A549 treated with dexamethasone at 1 μM for 4 hours (cell line): ENCODE data around the gene RAP2C. TPM values are rescaled to one million over a fixed set of nuclear protein-coding genes. Genes with fewer than 3 reads are reported as not detected.

Experiments
- total RNA-seq: library from RNA; stranded (reverse); fragments of 200-300 nt; extraction: Qiagen RNA extraction; gene quantifications from 5 replicates; pipeline ENCODE4 v1.2.3, GENCODE V29; 2022

Gene RAP2C
- total RNA-seq, result 24.4 to 44.8 TPM (median 28.9 TPM) in 5 replicates

GRCh38 chrX:132219343-132219768, at the start of gene RAP2C:
Gene RAP2C (minus strand): TSS chrX:132219447. CDS start chrX:132217268, 2,179 bp downstream.

Other genes with a start within 250 kb of the RAP2C start
- 8.8 to 11.9 TPM (median 10.2 TPM) in 5 replicates for gene STK26, start 196.1 kb downstream of the RAP2C start, total RNA-seq
- gene FRMD7, start 91.4 kb downstream of the RAP2C start, total RNA-seq, result not detected in 5 replicates